ENCODE data around the gene RPRD1A. TPM values are rescaled to one million over a fixed set of nuclear protein-coding genes. Genes with fewer than 3 reads are reported as not detected.

Gene RPRD1A
- total and polyA plus RNA-seq, 2 of the 4 experiments (the other 2 are of a cell fraction) = 23.3 to 27.2 TPM

- no peak overlapping the region for H3K9ac ChIP-seq (ENCODE audit: low read depth, low read length)
- POLR2A ChIA-PET (ENCODE audit: unreplicated experiment) = no interaction called here
- ATAC-seq (ENCODE audit: low read depth) = no peak
- no peaks in the 10 kb centered on the region for H4K20me1 ChIP-seq (ENCODE audit: insufficient read depth, low read length)
- H3K18ac ChIP-seq (ENCODE audit: low read depth, low read length) = no peak overlapping the region
- no peak overlapping the region for H2AK5ac ChIP-seq (ENCODE audit: low read depth, low read length)
- H3K4me1 ChIP-seq (ENCODE audit: control insufficient read depth, insufficient read depth, low read length) = no peaks in the 10 kb centered on the region
- no peak overlapping the region for H3K14ac ChIP-seq (replicated peaks; ENCODE audit: low read depth, low read length)
- TF ChIP-seq MXI1 (IDR thresholded peaks at IDR 0.05; ENCODE audit: borderline replicate concordance, low read depth, low read length) (no peak), CHD1 (IDR thresholded peaks at IDR 0.05; ENCODE audit: low read depth, low read length) (no peak), MAZ (IDR thresholded peaks at IDR 0.05; ENCODE audit: borderline replicate concordance, low read depth, low read length) (no peak), RCOR1 (IDR thresholded peaks at IDR 0.05; ENCODE audit: insufficient replicate concordance, low read length) (no peak), BHLHE40 (IDR thresholded peaks at IDR 0.05; ENCODE audit: low read depth, low read length) (no peak), ELK1 (IDR thresholded peaks at IDR 0.05; ENCODE audit: borderline replicate concordance, low read depth, low read length) (no peak), RAD21 (IDR thresholded peaks at IDR 0.05; ENCODE audit: low read length) (no peak), SMC3 (IDR thresholded peaks at IDR 0.05; ENCODE audit: low read depth, low read length) (no peak)
- no CpG with 5 or more reads among the region's 4 CpGs for WGBS, 2 experiments (ENCODE audit: extremely low coverage in 2 of 2, insufficient read length in 1 of 2)
- H2BK120ac ChIP-seq (ENCODE audit: low read depth, low read length) = no peak overlapping the region
- no peak overlapping the region for H3K4ac ChIP-seq (ENCODE audit: low read depth, low read length)
- no peak overlapping the region for H2AFZ ChIP-seq (replicated peaks; ENCODE audit: low read length, poor library complexity)
- CTCF ChIA-PET = no interaction called here
- no peak overlapping the region for H2BK5ac ChIP-seq (ENCODE audit: low read depth, low read length, poor library complexity, severe bottlenecking)
- H3K27me3 ChIP-seq (ENCODE audit: control insufficient read depth, insufficient read depth, low read length) = no peaks in the 10 kb centered on the region
- no peaks in the 10 kb centered on the region for H3K9me1 ChIP-seq (ENCODE audit: insufficient read depth, low read length)
- no TSS peak for BruUV-seq (replicated peaks)
- H3K56ac ChIP-seq (ENCODE audit: extremely low read depth, insufficient read depth, low read length) = no peak overlapping the region
- no peak overlapping the region for H2AK9ac ChIP-seq (replicated peaks; ENCODE audit: low read depth, low read length, poor library complexity)
- intact Hi-C loops (cut with micrococcal nuclease) = no loop called here
- no peak overlapping the region for H4K8ac ChIP-seq (ENCODE audit: low read depth in 2 of 2, low read length in 2 of 2)
- no peaks in the 10 kb centered on the region for H3K36me3 ChIP-seq (ENCODE audit: control insufficient read depth, insufficient read depth, low read length)
- in situ Hi-C loops (cut with MboI; ENCODE audit: low sequenced_read_pairs) = no loop called here
- H2BK15ac ChIP-seq (ENCODE audit: low read depth, low read length) = no peak overlapping the region
- no peak overlapping the region for H3K27ac ChIP-seq (ENCODE audit: insufficient read depth, low read length)
- H3K4me2 ChIP-seq (ENCODE audit: low read depth, low read length) = no peak overlapping the region
- peaks cover 2% of the 10 kb centered on the region for H3K9me3 ChIP-seq (ENCODE audit: control insufficient read depth, insufficient read depth, low read length)
- dilution Hi-C loops (cut with HindIII; ENCODE audit: low sequenced_read_pairs, unreplicated experiment) = no loop called here
- no peaks in the 10 kb centered on the region for H3K79me1 ChIP-seq (ENCODE audit: low read depth in 1 of 2, low read length in 2 of 2)
- no peak for DNase-seq
- no peak overlapping the region for H2BK20ac ChIP-seq (ENCODE audit: low read depth, low read length)
- H4K5ac ChIP-seq (ENCODE audit: low read depth, low read length) = no peak overlapping the region
- no peak overlapping the region for H3K4me3 ChIP-seq (ENCODE audit: insufficient read depth, low read depth, low read length)
- H4K91ac ChIP-seq (ENCODE audit: insufficient read depth, low read depth, low read length) = no peak overlapping the region
- no peak overlapping the region for H3K23ac ChIP-seq (ENCODE audit: low read depth, low read length)
Observed at GRCh38 chr18:36085195-36085594, 17.8 kb upstream of the RPRD1A start.

Measured in IMR-90 (cell line).